WTC11 (cell line): Measurements from ENCODE around the gene SHQ1. TPM values are rescaled to one million over a fixed set of nuclear protein-coding genes. Genes with fewer than 3 reads are reported as not detected.
A peak's percentile ranks its signal among the peaks of the same experiment; 100 is the strongest.

Experiments used
- ATAC-seq: fragments of 200-7000 bp; cut with Tn5 transposase; 2 replicates; pipeline ENCODE4 v1.10.0; 2021; ENCODE audit warnings: mild to moderate bottlenecking, moderate library complexity
- CTCF ChIA-PET: fragments of 300-600 bp; sonication (Branson Sonifier 250); formaldehyde crosslinking; loops from one replicate; lab custom pipeline; 2021; ENCODE audit warnings: antibody characterized with exemption; lab: Charles Lee
- POLR2A ChIA-PET: fragments of 350-600 bp; sonication (Branson Sonifier 250); formaldehyde crosslinking; loops from one replicate; lab custom pipeline; 2021; ENCODE audit warnings: antibody characterized with exemption; lab: Charles Lee
- DNase-seq: peaks from one replicate; pipeline ENCODE4 v3.0.0; 2021; ENCODE audit warnings: low spot score
- H3K27ac Mint-ChIP-seq: 2 replicates; pipeline ENCODE4 v1.8.0; 2021; ENCODE audit warnings: mixed read lengths
- H3K27me3 Mint-ChIP-seq: 2 replicates; pipeline ENCODE4 v1.8.0; 2021; ENCODE audit warnings: low read depth, mild to moderate bottlenecking, moderate library complexity, mixed read lengths
- H3K36me3 Mint-ChIP-seq: 2 replicates; pipeline ENCODE4 v1.8.0; 2021; ENCODE audit warnings: mixed read lengths
- H3K4me1 Mint-ChIP-seq: 2 replicates; pipeline ENCODE4 v1.8.0; 2022; ENCODE audit warnings: mixed read lengths
- H3K4me3 Mint-ChIP-seq: 2 replicates; pipeline ENCODE4 v1.8.0; 2021; ENCODE audit warnings: mild to moderate bottlenecking, moderate library complexity, mixed read lengths
- H3K9me3 Mint-ChIP-seq: 2 replicates; pipeline ENCODE4 v1.8.0; 2021; ENCODE audit warnings: mixed read lengths
- CREM ChIP-seq: sonication (generic); formaldehyde crosslinking; IDR thresholded peaks from 2 replicates; pipeline ENCODE4 v1.8.1; 2022; ENCODE audit warnings: mild to moderate bottlenecking, missing genetic modification reagents, moderate library complexity
- ESRRA ChIP-seq: sonication (generic); formaldehyde crosslinking; IDR thresholded peaks from 2 replicates; pipeline ENCODE4 v1.8.1; 2022; ENCODE audit warnings: mild to moderate bottlenecking, missing genetic modification reagents, borderline replicate concordance
- GRHL2 ChIP-seq: fragments of 250-450 bp; sonication (Bioruptor Pico); IDR thresholded peaks from 2 replicates; pipeline ENCODE4 v1.8.0; 2022; ENCODE audit warnings: mild to moderate bottlenecking, moderate library complexity; ENCODE audit not compliant: insufficient replicate concordance, severe bottlenecking
- NFATC4 ChIP-seq: fragments of 250-450 bp; sonication (Bioruptor Pico); IDR thresholded peaks from 2 replicates; pipeline ENCODE4 v1.9.0; 2021; ENCODE audit warnings: mild to moderate bottlenecking
- NR1H2 ChIP-seq: sonication (generic); formaldehyde crosslinking; IDR thresholded peaks from 2 replicates; pipeline ENCODE4 v1.9.0; 2021; ENCODE audit warnings: mild to moderate bottlenecking, moderate library complexity, missing genetic modification reagents
- NR3C1 ChIP-seq: sonication (generic); formaldehyde crosslinking; conservative IDR thresholded peaks from 2 replicates; pipeline ENCODE4 v1.8.1; 2023; ENCODE audit warnings: low read depth, mild to moderate bottlenecking, missing genetic modification reagents
- PRRX2 ChIP-seq: fragments of 250-450 bp; sonication (Bioruptor Pico); IDR thresholded peaks from 2 replicates; pipeline ENCODE4 v1.8.0; 2021; ENCODE audit warnings: mild to moderate bottlenecking
- SOX15 ChIP-seq: fragments of 250-450 bp; sonication (Bioruptor Pico); IDR thresholded peaks from 2 replicates; pipeline ENCODE4 v1.9.0; 2021; ENCODE audit warnings: mild to moderate bottlenecking
- TCF7 ChIP-seq: sonication (generic); formaldehyde crosslinking; IDR thresholded peaks from 2 replicates; pipeline ENCODE4 v1.8.0; 2022; ENCODE audit warnings: mild to moderate bottlenecking, low read depth, missing genetic modification reagents, moderate library complexity
- ZNF138 ChIP-seq: sonication (generic); formaldehyde crosslinking; conservative IDR thresholded peaks from 2 replicates; pipeline ENCODE4 v1.8.1; 2022; ENCODE audit warnings: mild to moderate bottlenecking, moderate library complexity, missing genetic modification reagents
- ZNF263 ChIP-seq: sonication (generic); formaldehyde crosslinking; IDR thresholded peaks from 2 replicates; pipeline ENCODE4 v1.8.1; 2022; ENCODE audit warnings: low read depth, mild to moderate bottlenecking, moderate library complexity, missing genetic modification reagents
- ZNF423 ChIP-seq: fragments of 250-450 bp; sonication (Bioruptor Pico); IDR thresholded peaks from 2 replicates; pipeline ENCODE4 v2.1.2; 2022; ENCODE audit warnings: mild to moderate bottlenecking, moderate library complexity
- total RNA-seq: library from RNA; stranded (reverse); gene quantifications from 3 replicates; pipeline ENCODE4 v1.2.3, GENCODE V29; 2021
- TF ChIP-seq, protein P1 (sequence below): fragments of 250-450 bp; sonication (Bioruptor Pico); IDR thresholded peaks from 2 replicates; pipeline ENCODE4 v1.9.0; 2021; ENCODE audit warnings: moderate library complexity, mild to moderate bottlenecking, inconsistent platforms, borderline replicate concordance
- TF ChIP-seq, protein P2 (sequence below): fragments of 250-450 bp; sonication (Bioruptor Pico); conservative IDR thresholded peaks from 2 replicates; pipeline ENCODE4 v1.9.0; 2021; ENCODE audit warnings: mild to moderate bottlenecking
- TF ChIP-seq, protein P3 (sequence below): sonication (generic); formaldehyde crosslinking; IDR thresholded peaks from 2 replicates; pipeline ENCODE4 v1.8.1; 2022; ENCODE audit warnings: mild to moderate bottlenecking, moderate library complexity, missing genetic modification reagents
- TF ChIP-seq, protein P4 (sequence below): sonication (generic); formaldehyde crosslinking; IDR thresholded peaks from 2 replicates; pipeline ENCODE4 v1.8.0; 2022; ENCODE audit warnings: mild to moderate bottlenecking, missing genetic modification reagents
- TF ChIP-seq, protein P5 (sequence below): fragments of 250-450 bp; sonication (Bioruptor Pico); IDR thresholded peaks from 2 replicates; pipeline ENCODE4 v1.9.0; 2021; ENCODE audit warnings: mild to moderate bottlenecking

SHQ1 gene
- total RNA-seq, 1 experiment from 2014 or later, result 29.1 TPM

DNA sequence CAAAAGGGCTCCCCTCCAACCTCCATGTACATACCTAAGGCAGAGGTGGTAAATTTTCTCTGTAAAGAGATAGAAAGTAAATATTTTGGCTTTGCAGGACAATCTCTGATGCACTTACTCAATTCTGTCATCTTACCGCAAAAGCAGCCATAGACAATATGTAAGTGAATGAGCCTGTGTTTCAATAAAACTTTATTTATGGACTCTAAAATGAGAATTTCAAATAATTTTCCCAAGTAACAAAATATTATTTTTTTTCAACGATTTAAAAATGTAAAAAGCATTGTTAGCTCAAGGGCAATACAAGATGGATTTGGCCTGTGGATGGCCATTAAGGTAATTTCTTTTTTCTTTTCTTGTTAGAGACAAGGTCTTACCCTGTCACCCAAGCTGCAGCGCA is 44.7 kb downstream of the SHQ1 start:
- ChIA-PET POLR2A (no interaction called here), CTCF (no interaction called here)
- ATAC-seq, result no peak
- Mint-ChIP-seq H3K9me3 (no peaks in the 10 kb centered on the region), H3K36me3 (no peaks in the 10 kb centered on the region), H3K27ac (no peak overlapping the region), H3K4me3 (no peak overlapping the region), H3K4me1 (peaks cover 15% of the 10 kb centered on the region), H3K27me3 (no peaks in the 10 kb centered on the region)
- no peak for DNase-seq
- TF ChIP-seq NR1H2 (CRISPR knock-in tag) (no peak), TCF7 (no peak)
- TF ChIP-seq, protein P1, sequence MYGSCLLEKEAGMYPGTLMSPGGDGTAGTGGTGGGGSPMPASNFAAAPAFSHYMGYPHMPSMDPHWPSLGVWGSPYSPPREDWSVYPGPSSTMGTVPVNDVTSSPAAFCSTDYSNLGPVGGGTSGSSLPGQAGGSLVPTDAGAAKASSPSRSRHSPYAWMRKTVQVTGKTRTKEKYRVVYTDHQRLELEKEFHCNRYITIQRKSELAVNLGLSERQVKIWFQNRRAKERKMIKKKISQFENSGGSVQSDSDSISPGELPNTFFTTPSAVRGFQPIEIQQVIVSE (CRISPR knock-in tag), result no peak

DNA sequence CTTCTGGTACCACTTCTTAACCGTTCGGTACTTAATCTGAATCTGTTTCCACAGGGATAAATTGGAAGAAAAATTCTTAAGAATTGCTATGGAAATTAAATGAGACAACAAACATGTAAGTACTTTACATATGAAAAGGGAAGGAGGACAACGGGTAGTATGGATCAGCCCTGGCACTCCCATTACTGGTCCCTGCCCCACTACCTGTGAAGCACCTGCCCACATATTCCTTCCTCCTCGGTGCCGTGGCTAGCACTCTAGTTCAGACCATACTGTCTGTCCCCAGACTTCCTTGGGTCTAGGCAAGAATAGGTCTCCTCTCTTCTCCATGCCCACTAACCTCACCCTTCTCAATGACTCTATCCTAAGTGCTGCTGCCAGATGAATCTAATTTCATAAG is 46.2 kb downstream of the SHQ1 start:
- Mint-ChIP-seq H3K4me3 (no peak overlapping the region), H3K36me3 (no peaks in the 10 kb centered on the region), H3K27ac (peak overlapping the region; percentile 20; the same call in 1 of the 2 replicates), H3K27me3 (no peaks in the 10 kb centered on the region), H3K9me3 (no peaks in the 10 kb centered on the region), H3K4me1 (peaks cover 25% of the 10 kb centered on the region)
- DNase-seq (no peak), ATAC-seq (peak; percentile 71)
- TF ChIP-seq ESRRA (CRISPR knock-in tag) (no peak), NR3C1 (no peak)
- CTCF ChIA-PET, result no interaction called here
- POLR2A ChIA-PET, result no interaction called here

DNA sequence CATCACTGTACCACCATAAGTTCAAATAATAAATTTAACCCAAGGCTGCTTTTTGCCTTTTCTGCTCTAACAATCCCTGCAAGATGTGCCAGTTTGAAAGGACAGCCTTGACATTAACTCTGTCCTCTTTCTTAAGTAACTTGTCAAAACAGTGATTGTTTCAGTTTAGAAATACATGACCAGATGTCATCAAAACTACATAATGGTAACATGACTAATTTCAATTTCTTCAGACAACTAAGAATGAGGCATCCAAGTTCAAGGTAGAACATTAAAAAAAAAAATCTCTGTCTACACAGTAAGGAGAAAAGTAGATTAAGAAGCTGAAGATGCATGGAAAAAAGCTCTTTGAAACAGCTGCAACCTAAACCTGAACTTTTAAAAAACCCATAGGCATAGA is 47.4 kb downstream of the SHQ1 start:
- CTCF ChIA-PET, result interaction anchor here (1.0 kb wide), 1 partner anchor 78 kb away, joined by 3 read pairs; no protein-coding TSS in a partner anchor

More for the DNA sequence above, 47.4 kb downstream of the SHQ1 start:
- Mint-ChIP-seq H3K4me1 (peaks cover 29% of the 10 kb centered on the region), H3K9me3 (no peaks in the 10 kb centered on the region), H3K27me3 (no peaks in the 10 kb centered on the region), H3K36me3 (no peaks in the 10 kb centered on the region), H3K4me3 (no peak overlapping the region), H3K27ac (no peak overlapping the region)
- POLR2A ChIA-PET, result no interaction called here
- TF ChIP-seq ZNF138 (CRISPR knock-in tag) (no peak), ZNF423 (CRISPR knock-in tag) (no peak), NFATC4 (CRISPR knock-in tag) (no peak), GRHL2 (CRISPR knock-in tag) (no peak), NR3C1 (no peak), CREM (CRISPR knock-in tag) (no peak), SOX15 (no peak), ZNF263 (CRISPR knock-in tag) (no peak), PRRX2 (CRISPR knock-in tag) (no peak)
- TF ChIP-seq, protein P2, sequence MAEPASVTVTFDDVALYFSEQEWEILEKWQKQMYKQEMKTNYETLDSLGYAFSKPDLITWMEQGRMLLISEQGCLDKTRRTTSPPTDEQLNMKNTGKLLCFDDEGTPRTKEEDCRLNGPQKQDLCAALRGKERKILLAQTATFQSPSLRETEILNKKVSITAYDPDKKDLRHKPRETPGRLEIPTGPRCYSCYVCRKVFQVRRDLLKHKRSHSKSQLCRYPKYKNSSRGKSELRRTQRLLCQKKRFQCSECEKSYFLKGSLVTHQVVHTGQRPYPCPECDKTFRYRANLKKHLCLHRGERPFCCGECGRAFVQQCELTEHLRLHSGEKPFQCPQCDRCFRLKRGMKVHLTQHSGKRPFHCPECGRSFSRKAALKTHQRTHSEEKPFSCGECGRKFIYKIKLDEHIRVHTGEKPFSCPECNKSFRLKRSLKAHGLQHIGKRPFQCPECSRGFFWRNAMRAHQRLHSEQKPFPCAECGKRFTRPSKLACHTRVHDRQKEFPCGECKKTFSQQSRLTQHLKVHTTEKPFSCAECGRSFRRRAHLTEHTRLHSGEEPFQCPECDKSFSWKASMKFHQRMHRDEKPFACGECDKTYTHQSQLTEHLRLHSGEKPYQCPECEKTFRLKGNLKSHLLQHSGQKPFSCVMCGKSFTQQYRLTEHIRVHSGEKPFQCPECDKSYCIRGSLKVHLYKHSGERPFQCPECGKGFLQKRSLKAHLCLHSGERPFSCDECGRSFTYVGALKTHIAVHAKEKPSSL, result no peak
- TF ChIP-seq, protein P3, sequence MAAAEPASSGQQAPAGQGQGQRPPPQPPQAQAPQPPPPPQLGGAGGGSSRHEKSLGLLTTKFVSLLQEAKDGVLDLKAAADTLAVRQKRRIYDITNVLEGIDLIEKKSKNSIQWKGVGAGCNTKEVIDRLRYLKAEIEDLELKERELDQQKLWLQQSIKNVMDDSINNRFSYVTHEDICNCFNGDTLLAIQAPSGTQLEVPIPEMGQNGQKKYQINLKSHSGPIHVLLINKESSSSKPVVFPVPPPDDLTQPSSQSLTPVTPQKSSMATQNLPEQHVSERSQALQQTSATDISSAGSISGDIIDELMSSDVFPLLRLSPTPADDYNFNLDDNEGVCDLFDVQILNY (CRISPR knock-in tag), result no peak
- TF ChIP-seq, protein P1 (CRISPR knock-in tag), result no peak
- TF ChIP-seq, protein P4, sequence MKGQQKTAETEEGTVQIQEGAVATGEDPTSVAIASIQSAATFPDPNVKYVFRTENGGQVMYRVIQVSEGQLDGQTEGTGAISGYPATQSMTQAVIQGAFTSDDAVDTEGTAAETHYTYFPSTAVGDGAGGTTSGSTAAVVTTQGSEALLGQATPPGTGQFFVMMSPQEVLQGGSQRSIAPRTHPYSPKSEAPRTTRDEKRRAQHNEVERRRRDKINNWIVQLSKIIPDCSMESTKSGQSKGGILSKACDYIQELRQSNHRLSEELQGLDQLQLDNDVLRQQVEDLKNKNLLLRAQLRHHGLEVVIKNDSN (CRISPR knock-in tag), result no peak
- TF ChIP-seq, protein P5, sequence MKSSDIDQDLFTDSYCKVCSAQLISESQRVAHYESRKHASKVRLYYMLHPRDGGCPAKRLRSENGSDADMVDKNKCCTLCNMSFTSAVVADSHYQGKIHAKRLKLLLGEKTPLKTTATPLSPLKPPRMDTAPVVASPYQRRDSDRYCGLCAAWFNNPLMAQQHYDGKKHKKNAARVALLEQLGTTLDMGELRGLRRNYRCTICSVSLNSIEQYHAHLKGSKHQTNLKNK (CRISPR knock-in tag), result no peak
- ATAC-seq, result no peak
- DNase-seq, result no peak
